AML-193 (cell line): ENCODE measurements around the gene ABCB7.
A peak's percentile ranks its signal among the peaks of the same experiment; 100 is the strongest.
"Not testable (repeated sequence)": the region's sequence is repeated elsewhere in the genome, so short reads cannot be mapped to it uniquely, and the experiment has no call there.

Experiments used
- DNase-seq, 2 experiments: peaks; one replicate each; lab custom pipeline; 2025; lab: John Stamatoyannopoulos, UW

ABCB7 gene

GRCh38 chrX:75096331-75096730 lies 59.8 kb downstream of the ABCB7 start:
- no peak for DNase-seq

GRCh38 chrX:75086731-75087195 lies 69.3 kb downstream of the ABCB7 start:
- DNase-seq: no peak

GRCh38 chrX:75084757-75085156 lies 71.3 kb downstream of the ABCB7 start:
- no peak for DNase-seq

- DNase-seq: no peak
Measured at GRCh38 chrX:75076429-75076828, 79.7 kb downstream of the ABCB7 start.

- DNase-seq: no peak
Measured at GRCh38 chrX:75074475-75074874, 81.6 kb downstream of the ABCB7 start.

GRCh38 chrX:75071334-75071733 lies 84.7 kb downstream of the ABCB7 start:
- no peak for DNase-seq

- DNase-seq: no peak
Measured at GRCh38 chrX:75067931-75068330, 88.2 kb downstream of the ABCB7 start.

GRCh38 chrX:75061701-75062100 lies 94.4 kb downstream of the ABCB7 start:
- no peak for DNase-seq

GRCh38 chrX:75051047-75051446 lies 105.0 kb downstream of the ABCB7 start:
- DNase-seq: no peak

GRCh38 chrX:75045369-75045768 lies 110.7 kb downstream of the ABCB7 start:
- no peak for DNase-seq

- not testable (repeated sequence) for DNase-seq
Measured at GRCh38 chrX:75044142-75044541, 111.9 kb downstream of the ABCB7 start.

GRCh38 chrX:75038925-75039324 lies 117.2 kb downstream of the ABCB7 start:
- DNase-seq: peak; percentile 2 to 18
